Activated CD8-positive, alpha-beta T cell treated with anti-CD3 and anti-CD28 coated beads for 36 hours (primary cell): ENCODE data around the gene PPP1R3A. TPM values are rescaled to one million over a fixed set of nuclear protein-coding genes. Genes with fewer than 3 reads are reported as not detected.

Experiments
- ATAC-seq: fragments of 200-7000 bp; cut with Tn5 transposase; one replicate; pipeline ENCODE4 v1.10.0; 2021; ENCODE audit warnings: mild to moderate bottlenecking, moderate library complexity
- CTCF ChIA-PET: fragments of 350-600 bp; sonication (Branson Sonifier 250); formaldehyde crosslinking; loops from one replicate; lab custom pipeline; 2021; ENCODE audit warnings: antibody characterized with exemption; lab: Charles Lee
- POLR2A ChIA-PET: fragments of 350-600 bp; sonication (Branson Sonifier 250); formaldehyde crosslinking; loops from one replicate; lab custom pipeline; 2021; ENCODE audit warnings: antibody characterized with exemption; lab: Charles Lee
- DNase-seq: peaks from one replicate; pipeline ENCODE4 v3.0.0-alpha.2; 2020
- H3K27ac Mint-ChIP-seq: one replicate; pipeline ENCODE4 v1.8.0; 2021; ENCODE audit warnings: mild to moderate bottlenecking, mixed read lengths
- H3K27me3 Mint-ChIP-seq: one replicate; pipeline ENCODE4 v1.8.0; 2021; ENCODE audit warnings: mixed read lengths
- H3K36me3 Mint-ChIP-seq: one replicate; pipeline ENCODE4 v1.8.0; 2021; ENCODE audit warnings: low read depth, mixed read lengths
- H3K4me1 Mint-ChIP-seq: one replicate; pipeline ENCODE4 v1.8.0; 2021; ENCODE audit warnings: low read depth, mixed read lengths
- H3K4me3 Mint-ChIP-seq: one replicate; pipeline ENCODE4 v1.8.0; 2021; ENCODE audit warnings: mild to moderate bottlenecking, moderate library complexity, mixed read lengths
- H3K9me3 Mint-ChIP-seq: one replicate; pipeline ENCODE4 v1.8.0; 2021; ENCODE audit warnings: mixed read lengths
- intact Hi-C: fragments of 100-400 bp; cut with micrococcal nuclease; formaldehyde crosslinking; loops from one replicate; pipeline ENCODE4 v1.10.0; 2022
- total RNA-seq, 2 experiments: library from RNA; stranded (reverse); gene quantifications; one replicate each; pipeline ENCODE4 v1.2.3, GENCODE V29; 2021
- TF ChIP-seq, protein P1 (sequence below): fragments of 200-600 bp; IDR thresholded peaks from one replicate; pipeline ENCODE4 v1.8.0; 2022; ENCODE audit warnings: antibody characterized with exemption, mild to moderate bottlenecking

The PPP1R3A gene
- total RNA-seq, 2 experiments from 2014 or later = not detected

DNA sequence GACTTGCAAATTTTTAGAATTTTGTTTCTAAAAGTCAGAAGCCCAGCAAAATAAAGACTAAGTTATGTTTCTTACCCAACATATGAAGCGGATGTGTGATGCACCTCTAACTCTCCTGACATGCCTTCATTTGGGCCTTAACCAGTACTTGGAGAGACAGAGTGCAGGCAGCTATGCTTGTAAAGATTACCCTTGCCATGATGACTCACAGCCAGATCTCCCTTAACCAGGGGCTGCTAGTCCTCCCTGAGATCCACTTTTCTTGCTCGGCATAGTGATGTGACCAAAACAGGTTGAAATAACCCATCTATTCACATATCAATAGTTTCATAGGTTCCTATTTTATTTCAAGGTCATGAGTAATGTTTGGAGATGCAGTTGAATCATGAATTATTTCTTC is 43.6 kb downstream of the PPP1R3A start:
- Mint-ChIP-seq H3K9me3 (no peaks in the 10 kb centered on the region), H3K4me3 (no peak overlapping the region), H3K27ac (no peak overlapping the region), H3K36me3 (no peaks in the 10 kb centered on the region), H3K27me3 (no peaks in the 10 kb centered on the region), H3K4me1 (no peaks in the 10 kb centered on the region)
- ChIA-PET POLR2A (no interaction called here), CTCF (no interaction called here)
- intact Hi-C loops = no loop called here
- DNase-seq (no peak), ATAC-seq (no peak)
- TF ChIP-seq, protein P1, sequence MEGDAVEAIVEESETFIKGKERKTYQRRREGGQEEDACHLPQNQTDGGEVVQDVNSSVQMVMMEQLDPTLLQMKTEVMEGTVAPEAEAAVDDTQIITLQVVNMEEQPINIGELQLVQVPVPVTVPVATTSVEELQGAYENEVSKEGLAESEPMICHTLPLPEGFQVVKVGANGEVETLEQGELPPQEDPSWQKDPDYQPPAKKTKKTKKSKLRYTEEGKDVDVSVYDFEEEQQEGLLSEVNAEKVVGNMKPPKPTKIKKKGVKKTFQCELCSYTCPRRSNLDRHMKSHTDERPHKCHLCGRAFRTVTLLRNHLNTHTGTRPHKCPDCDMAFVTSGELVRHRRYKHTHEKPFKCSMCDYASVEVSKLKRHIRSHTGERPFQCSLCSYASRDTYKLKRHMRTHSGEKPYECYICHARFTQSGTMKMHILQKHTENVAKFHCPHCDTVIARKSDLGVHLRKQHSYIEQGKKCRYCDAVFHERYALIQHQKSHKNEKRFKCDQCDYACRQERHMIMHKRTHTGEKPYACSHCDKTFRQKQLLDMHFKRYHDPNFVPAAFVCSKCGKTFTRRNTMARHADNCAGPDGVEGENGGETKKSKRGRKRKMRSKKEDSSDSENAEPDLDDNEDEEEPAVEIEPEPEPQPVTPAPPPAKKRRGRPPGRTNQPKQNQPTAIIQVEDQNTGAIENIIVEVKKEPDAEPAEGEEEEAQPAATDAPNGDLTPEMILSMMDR = no peak

DNA sequence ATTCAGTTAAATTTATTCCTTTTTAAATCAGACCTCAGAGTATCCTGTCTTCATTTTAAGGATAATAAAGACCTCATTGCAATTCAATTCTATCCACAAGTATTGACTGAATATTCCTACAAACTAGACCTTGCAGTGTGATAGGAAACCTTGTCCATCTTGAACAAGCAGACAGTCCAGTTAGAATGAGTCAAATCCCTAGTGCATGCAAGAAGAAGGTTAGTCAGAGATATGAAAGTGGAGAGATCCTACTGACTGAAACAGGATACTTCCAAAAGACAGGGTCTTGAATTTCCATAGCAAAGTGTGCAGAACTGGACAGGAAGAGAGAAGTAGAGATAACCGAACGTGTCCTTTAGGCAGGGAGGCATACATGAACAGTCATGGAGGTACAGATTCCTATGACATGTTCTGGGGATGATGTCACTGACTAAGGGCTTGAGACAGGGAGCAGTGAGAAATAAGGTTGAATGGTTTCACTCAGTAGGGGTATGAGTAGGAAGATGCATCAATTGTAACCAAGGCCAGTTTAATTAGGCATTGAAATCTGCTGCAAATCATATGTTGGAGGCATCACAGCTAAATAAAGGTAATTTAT is 45.2 kb downstream of the PPP1R3A start:
- no peak for DNase-seq
- intact Hi-C loops = no loop called here
- Mint-ChIP-seq H3K36me3 (no peaks in the 10 kb centered on the region), H3K4me3 (no peak overlapping the region), H3K4me1 (no peaks in the 10 kb centered on the region), H3K27me3 (no peaks in the 10 kb centered on the region), H3K27ac (no peak overlapping the region), H3K9me3 (no peaks in the 10 kb centered on the region)
- ChIA-PET POLR2A (no interaction called here), CTCF (no interaction called here)
- TF ChIP-seq, protein P1 = no peak
- no peak for ATAC-seq

DNA sequence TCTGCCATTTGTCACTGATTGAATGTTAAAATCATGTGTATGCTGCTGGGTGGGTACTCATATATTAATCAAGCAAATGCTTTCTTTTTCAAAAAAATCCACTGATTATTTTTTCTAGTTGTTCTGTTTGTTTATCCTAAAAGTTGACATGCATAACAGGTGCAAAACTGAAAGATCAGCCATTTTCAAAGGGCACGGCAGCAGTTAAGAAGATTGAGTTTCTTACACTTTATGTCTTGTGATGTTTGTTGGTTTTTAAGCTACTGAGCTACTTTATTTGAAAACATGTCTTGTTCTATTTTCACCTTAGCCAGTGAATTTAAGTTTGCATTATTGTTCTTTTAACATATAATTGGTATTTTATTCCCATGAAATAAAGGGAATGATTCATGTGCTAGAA is 45.8 kb downstream of the PPP1R3A start:
- ATAC-seq = no peak
- POLR2A ChIA-PET = no interaction called here
- CTCF ChIA-PET = no interaction called here

DNA sequence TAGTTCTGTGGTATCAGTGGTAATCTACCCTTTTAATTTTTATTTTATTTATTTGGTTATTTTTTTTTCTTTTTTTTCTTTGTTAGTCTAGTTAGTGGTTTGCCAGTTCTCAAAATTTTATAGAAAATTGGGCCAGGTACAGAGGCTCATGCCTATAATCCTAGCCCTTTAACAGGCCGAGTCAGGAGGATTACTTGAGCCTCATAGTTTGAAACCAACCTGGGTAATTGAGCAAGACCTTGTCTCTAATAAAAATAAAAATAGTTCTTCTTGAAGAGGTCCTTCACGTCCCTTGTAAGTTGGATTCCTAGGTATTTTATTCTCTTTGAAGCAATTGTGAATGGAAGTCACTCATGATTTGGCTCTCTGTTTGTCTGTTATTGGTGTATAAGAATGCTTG is 51.5 kb downstream of the PPP1R3A start:
- Mint-ChIP-seq H3K9me3 (peaks cover 3% of the 10 kb centered on the region), H3K4me1 (no peaks in the 10 kb centered on the region), H3K27ac (no peak overlapping the region), H3K36me3 (no peaks in the 10 kb centered on the region), H3K4me3 (no peak overlapping the region), H3K27me3 (no peaks in the 10 kb centered on the region)
- CTCF ChIA-PET = no interaction called here
- intact Hi-C loops = no loop called here
- POLR2A ChIA-PET = no interaction called here
- ATAC-seq (no peak), DNase-seq (no peak)
- TF ChIP-seq, protein P1 = no peak

More for the DNA sequence above, 45.8 kb downstream of the PPP1R3A start:
- Mint-ChIP-seq H3K4me1 (no peaks in the 10 kb centered on the region), H3K9me3 (no peaks in the 10 kb centered on the region), H3K27ac (no peak overlapping the region), H3K36me3 (no peaks in the 10 kb centered on the region), H3K27me3 (no peaks in the 10 kb centered on the region), H3K4me3 (no peak overlapping the region)
- intact Hi-C loops = no loop called here
- no peak for DNase-seq
- TF ChIP-seq, protein P1 = no peak

DNA sequence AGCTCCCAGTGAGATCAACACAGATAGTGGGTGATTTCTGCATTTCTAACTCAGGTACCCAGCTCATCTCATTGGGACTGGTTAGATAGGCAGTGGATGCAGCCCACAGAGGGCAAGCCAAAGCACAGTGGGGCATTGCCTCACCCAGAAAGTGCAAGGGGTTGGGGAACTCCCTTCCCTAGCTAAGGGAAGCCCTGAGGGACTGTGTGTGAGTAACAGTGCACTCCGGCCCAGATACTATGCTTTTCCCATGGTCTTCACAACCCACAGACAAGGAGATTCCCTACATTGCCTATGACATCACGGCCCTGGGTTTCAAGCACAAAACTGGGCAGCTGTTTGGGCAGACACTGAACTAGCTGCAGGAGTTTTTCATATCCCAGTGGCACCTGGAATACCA is 62.8 kb downstream of the PPP1R3A start:
- Mint-ChIP-seq H3K36me3 (no peaks in the 10 kb centered on the region), H3K4me1 (no peaks in the 10 kb centered on the region), H3K4me3 (no peak overlapping the region), H3K9me3 (peaks cover 5% of the 10 kb centered on the region), H3K27me3 (no peaks in the 10 kb centered on the region), H3K27ac (no peak overlapping the region)
- no peak for DNase-seq
- ATAC-seq = no peak
- intact Hi-C loops = no loop called here
- ChIA-PET CTCF (no interaction called here), POLR2A (no interaction called here)
- TF ChIP-seq, protein P1 = no peak
